IMR-90 (cell line): ENCODE data around the gene GNAO1. TPM values are rescaled to one million over a fixed set of nuclear protein-coding genes. Genes with fewer than 3 reads are reported as not detected.

Experiments
- ATAC-seq: fragments of 200-7000 bp; cut with Tn5 transposase; 2 replicates; pipeline ENCODE4 v1.9.1; 2020; ENCODE audit warnings: low read depth, mild to moderate bottlenecking, moderate library complexity
- BruUV-seq: library from RNA; stranded (reverse); fragments of 400-500 nt; replicated peaks from 2 replicates; lab custom pipeline; 2021; lab: Mats Ljungman, UMichigan
- CTCF ChIA-PET: fragments of 300-600 bp; formaldehyde crosslinking; extraction: SDS; loops from one replicate; lab custom pipeline; 2021; ENCODE audit warnings: antibody characterized with exemption; lab: Yijun Ruan, JAX
- POLR2A ChIA-PET: fragments of 300-600 bp; sonication (Branson Sonifier 250); formaldehyde crosslinking; loops from one replicate; lab custom pipeline; 2022; ENCODE audit warnings: antibody characterized with exemption; ENCODE audit not compliant: unreplicated experiment; lab: Charles Lee
- DNase-seq: peaks from one replicate; pipeline ENCODE4 v3.0.0; 2013
- H2AFZ ChIP-seq: replicated peaks from 2 replicates; pipeline ENCODE3; 2013; ENCODE audit warnings: low read length, mild to moderate bottlenecking; ENCODE audit not compliant: poor library complexity
- H2AK5ac ChIP-seq: 2 replicates; pipeline ENCODE4 v1.6.1; 2013; ENCODE audit warnings: low read depth, low read length, inconsistent platforms
- H2AK9ac ChIP-seq: replicated peaks from 2 replicates; pipeline ENCODE3; 2013; ENCODE audit warnings: mild to moderate bottlenecking, low read depth, low read length, moderate library complexity; ENCODE audit not compliant: poor library complexity
- H2BK120ac ChIP-seq: 2 replicates; pipeline ENCODE4 v1.6.1; 2013; ENCODE audit warnings: low read depth, low read length, inconsistent platforms
- H2BK15ac ChIP-seq: 3 replicates; pipeline ENCODE4 v1.6.1; 2013; ENCODE audit warnings: low read depth, low read length, inconsistent platforms
- H2BK20ac ChIP-seq: 2 replicates; pipeline ENCODE4 v1.6.1; 2013; ENCODE audit warnings: low read depth, mild to moderate bottlenecking, inconsistent platforms, low read length, moderate library complexity
- H2BK5ac ChIP-seq: 2 replicates; pipeline ENCODE4 v1.6.1; 2013; ENCODE audit warnings: mild to moderate bottlenecking, low read depth, low read length, inconsistent platforms; ENCODE audit not compliant: poor library complexity, severe bottlenecking
- H3K14ac ChIP-seq: replicated peaks from 2 replicates; pipeline ENCODE4 v1.6.1; 2013; ENCODE audit warnings: low read depth, low read length, inconsistent platforms
- H3K18ac ChIP-seq: 2 replicates; pipeline ENCODE4 v1.6.1; 2013; ENCODE audit warnings: low read depth, low read length, control low read depth
- H3K23ac ChIP-seq: 2 replicates; pipeline ENCODE4 v1.6.1; 2013; ENCODE audit warnings: low read depth, low read length, inconsistent platforms
- H3K27ac ChIP-seq: 2 replicates; pipeline ENCODE4 v1.5.1; 2013; ENCODE audit warnings: mild to moderate bottlenecking, control low read depth, low read length; ENCODE audit not compliant: insufficient read depth
- H3K27me3 ChIP-seq: 2 replicates; pipeline ENCODE4 v1.6.1; 2013; ENCODE audit warnings: low read length; ENCODE audit not compliant: control insufficient read depth, insufficient read depth
- H3K36me3 ChIP-seq: 2 replicates; pipeline ENCODE4 v1.6.1; 2013; ENCODE audit warnings: low read length, mixed read lengths; ENCODE audit not compliant: control insufficient read depth, insufficient read depth
- H3K4ac ChIP-seq: 2 replicates; pipeline ENCODE4 v1.6.1; 2013; ENCODE audit warnings: low read depth, low read length, inconsistent platforms
- H3K4me1 ChIP-seq: 2 replicates; pipeline ENCODE4 v1.6.1; 2013; ENCODE audit warnings: low read length, mixed read lengths; ENCODE audit not compliant: control insufficient read depth, insufficient read depth
- H3K4me2 ChIP-seq: 2 replicates; pipeline ENCODE4 v1.6.1; 2013; ENCODE audit warnings: low read depth, mild to moderate bottlenecking, control low read depth, low read length, moderate library complexity
- H3K4me3 ChIP-seq: 2 replicates; pipeline ENCODE4 v1.5.1; 2013; ENCODE audit warnings: low read depth, mild to moderate bottlenecking, control low read depth, low read length, moderate library complexity; ENCODE audit not compliant: insufficient read depth
- H3K56ac ChIP-seq: 2 replicates; pipeline ENCODE4 v1.6.1; 2013; ENCODE audit warnings: low read length, inconsistent platforms; ENCODE audit not compliant: insufficient read depth; ENCODE audit errors: extremely low read depth
- H3K79me1 ChIP-seq, 2 experiments: 2 replicates each; pipeline ENCODE4 v1.6.1; 2013; ENCODE audit warnings: low read length in 2 of 2, inconsistent platforms in 1 of 2, low read depth in 1 of 2
- H3K9ac ChIP-seq: 2 replicates; pipeline ENCODE4 v1.6.1; 2013; ENCODE audit warnings: low read depth, low read length, control low read depth
- H3K9me1 ChIP-seq: 2 replicates; pipeline ENCODE4 v1.6.1; 2013; ENCODE audit warnings: low read length, inconsistent platforms; ENCODE audit not compliant: insufficient read depth
- H3K9me3 ChIP-seq: 2 replicates; pipeline ENCODE4 v1.6.1; 2013; ENCODE audit warnings: low read length; ENCODE audit not compliant: control insufficient read depth, insufficient read depth
- H4K20me1 ChIP-seq: 2 replicates; pipeline ENCODE4 v1.6.1; 2013; ENCODE audit warnings: low read length, inconsistent platforms; ENCODE audit not compliant: insufficient read depth
- H4K5ac ChIP-seq: 2 replicates; pipeline ENCODE4 v1.6.1; 2013; ENCODE audit warnings: mild to moderate bottlenecking, low read depth, low read length, control low read depth
- H4K8ac ChIP-seq, 2 experiments: 2 replicates each; pipeline ENCODE4 v1.6.1; 2013; ENCODE audit warnings: low read depth in 2 of 2, low read length in 2 of 2, control low read depth in 1 of 2, inconsistent platforms in 1 of 2
- H4K91ac ChIP-seq: 2 replicates; pipeline ENCODE4 v1.6.1; 2013; ENCODE audit warnings: low read depth, low read length, inconsistent platforms; ENCODE audit not compliant: insufficient read depth
- BHLHE40 ChIP-seq: fragments of 150-350 bp; IDR thresholded peaks from 2 replicates; pipeline ENCODE4 v1.6.1; 2016; ENCODE audit warnings: mild to moderate bottlenecking, low read depth, low read length
- MAZ ChIP-seq: IDR thresholded peaks from 2 replicates; pipeline ENCODE4 v1.6.1; 2012; ENCODE audit warnings: low read depth, mild to moderate bottlenecking, low read length, improper control_type of control experiment, moderate library complexity, borderline replicate concordance
- POLR2A ChIP-seq: IDR thresholded peaks from 2 replicates; pipeline ENCODE4 v1.6.1; 2012; ENCODE audit warnings: mild to moderate bottlenecking, low read depth, low read length
- WGBS, 2 experiments: methylation state at CpG; one replicate each; pipeline versions ENCODE4 v1.1.5 to v1.1.7; 2013; ENCODE audit warnings: missing lambda C conversion rate in 2 of 2; ENCODE audit not compliant: insufficient read length in 1 of 2; ENCODE audit errors: extremely low coverage in 2 of 2; 5-methylcytosine and 5-hydroxymethylcytosine counted together
- dilution Hi-C: fragments of 300-500 bp; cut with HindIII; formaldehyde crosslinking; loops from one replicate; pipeline ENCODE4 v1.14.3; 2018; ENCODE audit warnings: low sequenced_read_pairs; ENCODE audit not compliant: unreplicated experiment
- in situ Hi-C: fragments of 300-500 bp; cut with MboI; formaldehyde crosslinking; loops from 3 replicates; pipeline ENCODE4 v1.14.3; 2019; ENCODE audit warnings: low sequenced_read_pairs, inconsistent platforms, mixed read lengths
- intact Hi-C: fragments of 100-400 bp; cut with micrococcal nuclease; formaldehyde crosslinking; loops from 2 replicates; pipeline ENCODE4 v1.10.0; 2022
- polyA plus RNA-seq, 3 experiments: library from polyadenylated mRNA; depleted of rRNA; stranded (reverse); fragments of >200 nt; gene quantifications; 2 replicates each; pipeline ENCODE4 v1.2.3, GENCODE V29; 2012; ENCODE audit warnings: low replicate concordance in 1 of 3
- total RNA-seq: library from RNA; depleted of rRNA; stranded (reverse); fragments of >200 nt; gene quantifications from 2 replicates; pipeline ENCODE4 v1.2.3, GENCODE V29; 2012
- TF ChIP-seq, protein P1 (sequence below): conservative IDR thresholded peaks from 2 replicates; pipeline ENCODE4 v1.5.1; 2012; ENCODE audit warnings: mild to moderate bottlenecking, low read depth, low read length, improper control_type of control experiment
- TF ChIP-seq, protein P2 (sequence below): fragments of 150-350 bp; IDR thresholded peaks from 2 replicates; pipeline ENCODE4 v1.6.1; 2016; ENCODE audit warnings: low read depth, mild to moderate bottlenecking, low read length, moderate library complexity, borderline replicate concordance

Gene GNAO1
- total and polyA plus RNA-seq, 2 of the 4 experiments (the other 2 are of a cell fraction), result under 0.01 to 0.07 TPM

GRCh38 chr16:56261656-56262055 lies 70.4 kb downstream of the GNAO1 start:
- BruUV-seq, result no TSS peak
- H3K9me3 ChIP-seq, result no peaks in the 10 kb centered on the region
- H3K23ac ChIP-seq, result no peak overlapping the region
- H3K36me3 ChIP-seq, result no peaks in the 10 kb centered on the region
- no peak overlapping the region for H2AFZ ChIP-seq
- ATAC-seq (no peak), DNase-seq (no peak)
- H3K4ac ChIP-seq, result no peak overlapping the region
- H3K27ac ChIP-seq, result no peak overlapping the region
- no peak overlapping the region for H2AK9ac ChIP-seq
- dilution Hi-C loops, result no loop called here
- H2BK5ac ChIP-seq, result no peak overlapping the region
- no peak overlapping the region for H3K4me3 ChIP-seq
- H2BK20ac ChIP-seq, result no peak overlapping the region
- H4K91ac ChIP-seq, result no peak overlapping the region
- no peaks in the 10 kb centered on the region for H3K79me1 ChIP-seq
- no peak overlapping the region for H4K5ac ChIP-seq
- intact Hi-C loops, result no loop called here
- H2BK15ac ChIP-seq, result no peak overlapping the region
- peaks cover 35% of the 10 kb centered on the region for H3K27me3 ChIP-seq
- H3K56ac ChIP-seq, result no peak overlapping the region
- no peak overlapping the region for H3K4me2 ChIP-seq
- no peaks in the 10 kb centered on the region for H3K9me1 ChIP-seq
- no peak overlapping the region for H3K14ac ChIP-seq
- POLR2A ChIA-PET, result no interaction called here
- CTCF ChIA-PET, result no interaction called here
- H2BK120ac ChIP-seq, result no peak overlapping the region
- in situ Hi-C loops, result no loop called here
- no peak overlapping the region for H4K8ac ChIP-seq
- no peaks in the 10 kb centered on the region for H4K20me1 ChIP-seq
- H2AK5ac ChIP-seq, result no peak overlapping the region
- peaks cover 2% of the 10 kb centered on the region; the same call in 1 of the 2 replicates for H3K4me1 ChIP-seq
- no peak overlapping the region for H3K18ac ChIP-seq
- 40% methylated on average over 1 of the region's 7 CpGs; no CpG with 5 or more reads in 1 of the 2 experiments for WGBS, 2 experiments
- TF ChIP-seq BHLHE40, result no peak
- TF ChIP-seq, protein P1, sequence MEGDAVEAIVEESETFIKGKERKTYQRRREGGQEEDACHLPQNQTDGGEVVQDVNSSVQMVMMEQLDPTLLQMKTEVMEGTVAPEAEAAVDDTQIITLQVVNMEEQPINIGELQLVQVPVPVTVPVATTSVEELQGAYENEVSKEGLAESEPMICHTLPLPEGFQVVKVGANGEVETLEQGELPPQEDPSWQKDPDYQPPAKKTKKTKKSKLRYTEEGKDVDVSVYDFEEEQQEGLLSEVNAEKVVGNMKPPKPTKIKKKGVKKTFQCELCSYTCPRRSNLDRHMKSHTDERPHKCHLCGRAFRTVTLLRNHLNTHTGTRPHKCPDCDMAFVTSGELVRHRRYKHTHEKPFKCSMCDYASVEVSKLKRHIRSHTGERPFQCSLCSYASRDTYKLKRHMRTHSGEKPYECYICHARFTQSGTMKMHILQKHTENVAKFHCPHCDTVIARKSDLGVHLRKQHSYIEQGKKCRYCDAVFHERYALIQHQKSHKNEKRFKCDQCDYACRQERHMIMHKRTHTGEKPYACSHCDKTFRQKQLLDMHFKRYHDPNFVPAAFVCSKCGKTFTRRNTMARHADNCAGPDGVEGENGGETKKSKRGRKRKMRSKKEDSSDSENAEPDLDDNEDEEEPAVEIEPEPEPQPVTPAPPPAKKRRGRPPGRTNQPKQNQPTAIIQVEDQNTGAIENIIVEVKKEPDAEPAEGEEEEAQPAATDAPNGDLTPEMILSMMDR, result no peak
- TF ChIP-seq POLR2A, result no peak
- TF ChIP-seq, protein P2, sequence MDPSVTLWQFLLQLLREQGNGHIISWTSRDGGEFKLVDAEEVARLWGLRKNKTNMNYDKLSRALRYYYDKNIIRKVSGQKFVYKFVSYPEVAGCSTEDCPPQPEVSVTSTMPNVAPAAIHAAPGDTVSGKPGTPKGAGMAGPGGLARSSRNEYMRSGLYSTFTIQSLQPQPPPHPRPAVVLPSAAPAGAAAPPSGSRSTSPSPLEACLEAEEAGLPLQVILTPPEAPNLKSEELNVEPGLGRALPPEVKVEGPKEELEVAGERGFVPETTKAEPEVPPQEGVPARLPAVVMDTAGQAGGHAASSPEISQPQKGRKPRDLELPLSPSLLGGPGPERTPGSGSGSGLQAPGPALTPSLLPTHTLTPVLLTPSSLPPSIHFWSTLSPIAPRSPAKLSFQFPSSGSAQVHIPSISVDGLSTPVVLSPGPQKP, result no peak
- TF ChIP-seq MAZ, result no peak
- no peak overlapping the region for H3K9ac ChIP-seq
